GM19455 (cell line): Measurements from ENCODE around the gene PTCD2.
"Not testable (repeated sequence)": the region's sequence is repeated elsewhere in the genome, so short reads cannot be mapped to it uniquely, and the experiment has no call there.

ENCODE experiments used
- ATAC-seq: cut with Tn5 transposase; IDR thresholded peaks from one replicate; pipeline ENCODE4 v1.9.1; 2021; ENCODE audit not compliant: unreplicated experiment

Gene PTCD2

GRCh38 chr5:72296256-72296655, 23.9 kb upstream of the PTCD2 start:
- no peak for ATAC-seq

GRCh38 chr5:72298136-72298535, 22.0 kb upstream of the PTCD2 start:
- ATAC-seq = not testable (repeated sequence)

GRCh38 chr5:72298711-72299110, 21.5 kb upstream of the PTCD2 start:
- no peak for ATAC-seq

- ATAC-seq = no peak
Observed at GRCh38 chr5:72300590-72301339, 19.4 kb upstream of the PTCD2 start.

- peak; percentile 51 for ATAC-seq
Observed at GRCh38 chr5:72301557-72301956, 18.6 kb upstream of the PTCD2 start.

GRCh38 chr5:72302171-72302570, 18.0 kb upstream of the PTCD2 start:
- no peak for ATAC-seq

GRCh38 chr5:72305194-72306142, 14.7 kb upstream of the PTCD2 start:
- ATAC-seq = no peak

GRCh38 chr5:72307573-72307967, 12.6 kb upstream of the PTCD2 start:
- ATAC-seq = no peak

- peak; percentile 92 for ATAC-seq
Observed at GRCh38 chr5:72307968-72308852, 12.0 kb upstream of the PTCD2 start.

GRCh38 chr5:72308853-72309191, 11.4 kb upstream of the PTCD2 start:
- ATAC-seq = no peak

- ATAC-seq = no peak
Observed at GRCh38 chr5:72313141-72313540, 7.0 kb upstream of the PTCD2 start.

- no peak for ATAC-seq
Observed at GRCh38 chr5:72314571-72315172, 5.5 kb upstream of the PTCD2 start.

GRCh38 chr5:72319435-72319975, 668 bp upstream of the PTCD2 start:
- peak; percentile 4 for ATAC-seq

GRCh38 chr5:72324189-72324825, 4.1 kb downstream of the PTCD2 start:
- no peak for ATAC-seq

GRCh38 chr5:72325566-72326305, 5.6 kb downstream of the PTCD2 start:
- no peak for ATAC-seq

GRCh38 chr5:72326306-72326649, 6.1 kb downstream of the PTCD2 start:
- ATAC-seq = no peak

GRCh38 chr5:72328172-72328571, 8.0 kb downstream of the PTCD2 start:
- ATAC-seq = no peak

- no peak for ATAC-seq
Observed at GRCh38 chr5:72330712-72331111, 10.5 kb downstream of the PTCD2 start.

- no peak for ATAC-seq
Observed at GRCh38 chr5:72337159-72337558, 17.0 kb downstream of the PTCD2 start.
